PC-3 (cell line): ENCODE data around the gene RIMS4. TPM values are rescaled to one million over a fixed set of nuclear protein-coding genes. Genes with fewer than 3 reads are reported as not detected.

Experiments
- ATAC-seq: fragments of 200-7000 bp; cut with Tn5 transposase; 2 replicates; pipeline ENCODE4 v1.9.1; 2020; ENCODE audit warnings: mild to moderate bottlenecking, moderate library complexity
- BruUV-seq: library from RNA; stranded (reverse); fragments of 400-500 nt; replicated peaks from 2 replicates; lab custom pipeline; 2021; lab: Mats Ljungman, UMichigan
- CTCF ChIA-PET: fragments of 300-600 bp; sonication (Branson Sonifier 250); formaldehyde crosslinking; loops from one replicate; lab custom pipeline; 2022; ENCODE audit warnings: antibody characterized with exemption; lab: Charles Lee
- POLR2A ChIA-PET: fragments of 300-600 bp; sonication (Branson Sonifier 250); formaldehyde crosslinking; loops from one replicate; lab custom pipeline; 2022; ENCODE audit warnings: antibody characterized with exemption; ENCODE audit not compliant: unreplicated experiment; lab: Charles Lee
- DNase-seq: peaks from one replicate; pipeline ENCODE4 v3.0.0-alpha.2; 2015
- H2AFZ ChIP-seq: fragments of 300-600 bp; sonication (generic); 2 replicates; pipeline ENCODE4 v1.6.0; 2016; ENCODE audit warnings: antibody characterized with exemption, low read length
- H3F3A ChIP-seq: fragments of 300-600 bp; sonication (generic); one replicate; pipeline ENCODE4 v1.6.0; 2017; ENCODE audit warnings: antibody characterized with exemption, low read length, control low read depth, mild to moderate bottlenecking; ENCODE audit not compliant: unreplicated experiment
- H3K27ac ChIP-seq: fragments of 300-600 bp; sonication (generic); 2 replicates; pipeline ENCODE4 v1.5.1; 2016; ENCODE audit warnings: mild to moderate bottlenecking, low read length
- H3K27me3 ChIP-seq: fragments of 300-600 bp; sonication (generic); 2 replicates; pipeline ENCODE4 v1.6.1; 2016; ENCODE audit warnings: low read length, mixed read lengths
- H3K36me3 ChIP-seq: fragments of 300-600 bp; sonication (generic); 2 replicates; pipeline ENCODE4 v1.6.1; 2016; ENCODE audit warnings: low read depth, mixed run types, low read length, mixed read lengths
- H3K4me1 ChIP-seq: fragments of 300-600 bp; sonication (generic); 2 replicates; pipeline ENCODE4 v1.5.1; 2016; ENCODE audit warnings: low read length; ENCODE audit not compliant: insufficient read depth
- H3K4me2 ChIP-seq: fragments of 300-600 bp; sonication (generic); 2 replicates; pipeline ENCODE4 v1.6.0; 2016; ENCODE audit warnings: low read length
- H3K4me3 ChIP-seq: fragments of 300-600 bp; sonication (generic); 2 replicates; pipeline ENCODE4 v1.5.1; 2016; ENCODE audit warnings: mild to moderate bottlenecking, low read length, mixed read lengths
- H3K79me2 ChIP-seq: fragments of 300-600 bp; sonication (generic); 2 replicates; pipeline ENCODE4 v1.6.1; 2017; ENCODE audit warnings: low read length, mixed read lengths
- H3K9ac ChIP-seq: fragments of 300-600 bp; sonication (generic); 2 replicates; pipeline ENCODE4 v1.6.0; 2016; ENCODE audit warnings: mild to moderate bottlenecking, low read length
- H3K9me2 ChIP-seq: fragments of 300-600 bp; sonication (generic); replicated peaks from 2 replicates; pipeline ENCODE4 v1.6.1; 2016; ENCODE audit warnings: mixed run types, low read length, mixed read lengths
- H3K9me3 ChIP-seq: fragments of 300-600 bp; sonication (generic); 2 replicates; pipeline ENCODE4 v1.6.1; 2016; ENCODE audit warnings: low read length, mixed read lengths
- H4K20me1 ChIP-seq: fragments of 300-600 bp; sonication (generic); 2 replicates; pipeline ENCODE4 v1.6.1; 2016; ENCODE audit warnings: low read length, mixed read lengths
- EZH2 ChIP-seq: fragments of 300-600 bp; sonication (generic); IDR thresholded peaks from one replicate; pipeline ENCODE4 v1.6.1; 2017; ENCODE audit warnings: antibody characterized with exemption, mild to moderate bottlenecking, low read length; ENCODE audit not compliant: unreplicated experiment
- EZH2phosphoT487 ChIP-seq: fragments of 300-600 bp; sonication (generic); IDR thresholded peaks from 2 replicates; pipeline ENCODE4 v1.6.1; 2018; ENCODE audit warnings: mild to moderate bottlenecking, antibody characterized with exemption, low read length, borderline replicate concordance
- intact Hi-C: fragments of 100-400 bp; cut with micrococcal nuclease; formaldehyde crosslinking; loops from 2 replicates; pipeline ENCODE4 v1.9.0; 2023
- total RNA-seq: library from RNA; depleted of rRNA; stranded (reverse); fragments of >200 nt; gene quantifications from 2 replicates; pipeline ENCODE4 v1.2.3, GENCODE V29; 2014
- TF ChIP-seq, protein P1 (sequence below): fragments of 300-600 bp; sonication (generic); conservative IDR thresholded peaks from 2 replicates; pipeline ENCODE4 v1.5.1; 2017; ENCODE audit warnings: antibody characterized with exemption, low read depth, mild to moderate bottlenecking, low read length

Gene RIMS4
- total RNA-seq, 1 experiment from 2014 or later: 0.04 TPM

DNA sequence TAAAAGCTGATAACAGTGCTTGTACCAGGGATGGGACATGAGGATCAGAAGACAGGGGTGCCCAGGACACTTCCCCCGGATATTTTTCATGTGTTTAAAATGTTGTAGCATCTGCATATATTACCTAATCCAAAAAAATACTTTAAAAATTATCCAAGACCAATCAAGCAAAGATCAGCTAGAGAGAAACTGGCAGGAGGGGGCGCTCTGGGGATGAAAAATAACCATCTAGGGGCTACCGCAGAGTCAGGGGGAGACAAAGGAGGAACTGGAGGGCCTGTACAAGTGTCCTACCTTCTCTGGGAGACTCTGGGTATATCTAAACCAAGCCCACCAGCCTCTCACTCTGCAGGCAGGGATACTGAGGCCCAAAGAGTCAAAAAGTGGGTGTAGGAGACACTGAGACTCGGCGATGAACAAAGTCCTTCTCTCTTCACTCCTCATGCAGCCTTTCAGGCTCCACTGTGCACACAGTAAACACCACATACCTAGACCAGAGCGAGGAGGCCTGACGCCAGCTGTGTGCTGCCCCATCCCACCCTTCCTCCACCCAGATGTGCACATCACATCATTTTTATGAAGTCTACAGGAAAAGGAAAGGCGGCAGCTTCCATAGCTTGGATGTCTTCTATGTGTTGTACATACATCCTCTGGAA is 9.8 kb downstream of the RIMS4 start:
- H3K9me2 ChIP-seq: no peaks in the 10 kb centered on the region
- TF ChIP-seq EZH2phosphoT487: no peak
- TF ChIP-seq, protein P1, sequence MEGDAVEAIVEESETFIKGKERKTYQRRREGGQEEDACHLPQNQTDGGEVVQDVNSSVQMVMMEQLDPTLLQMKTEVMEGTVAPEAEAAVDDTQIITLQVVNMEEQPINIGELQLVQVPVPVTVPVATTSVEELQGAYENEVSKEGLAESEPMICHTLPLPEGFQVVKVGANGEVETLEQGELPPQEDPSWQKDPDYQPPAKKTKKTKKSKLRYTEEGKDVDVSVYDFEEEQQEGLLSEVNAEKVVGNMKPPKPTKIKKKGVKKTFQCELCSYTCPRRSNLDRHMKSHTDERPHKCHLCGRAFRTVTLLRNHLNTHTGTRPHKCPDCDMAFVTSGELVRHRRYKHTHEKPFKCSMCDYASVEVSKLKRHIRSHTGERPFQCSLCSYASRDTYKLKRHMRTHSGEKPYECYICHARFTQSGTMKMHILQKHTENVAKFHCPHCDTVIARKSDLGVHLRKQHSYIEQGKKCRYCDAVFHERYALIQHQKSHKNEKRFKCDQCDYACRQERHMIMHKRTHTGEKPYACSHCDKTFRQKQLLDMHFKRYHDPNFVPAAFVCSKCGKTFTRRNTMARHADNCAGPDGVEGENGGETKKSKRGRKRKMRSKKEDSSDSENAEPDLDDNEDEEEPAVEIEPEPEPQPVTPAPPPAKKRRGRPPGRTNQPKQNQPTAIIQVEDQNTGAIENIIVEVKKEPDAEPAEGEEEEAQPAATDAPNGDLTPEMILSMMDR: peak; percentile 66
- no peak for ATAC-seq
- no peak overlapping the region for H3K4me2 ChIP-seq
- intact Hi-C loops: no loop called here
- H3K79me2 ChIP-seq: no peaks in the 10 kb centered on the region
- POLR2A ChIA-PET: interaction anchor here (0.6 kb wide), 1 partner anchor 100 kb away, joined by 3 read pairs; no protein-coding TSS in a partner anchor
- H2AFZ ChIP-seq: no peak overlapping the region
- no TSS peak for BruUV-seq
- no peaks in the 10 kb centered on the region for H4K20me1 ChIP-seq
- DNase-seq: no peak
- CTCF ChIA-PET: interaction anchor here (0.6 kb wide), 1 partner anchor 311 kb away, joined by 3 read pairs; no protein-coding TSS in a partner anchor
- no peaks in the 10 kb centered on the region for H3K36me3 ChIP-seq
- H3K9ac ChIP-seq: no peak overlapping the region
- H3K9me3 ChIP-seq: no peaks in the 10 kb centered on the region
- peaks cover 41% of the 10 kb centered on the region for H3K27me3 ChIP-seq
- no peak overlapping the region for H3K4me3 ChIP-seq
- H3K4me1 ChIP-seq: no peaks in the 10 kb centered on the region
- H3K27ac ChIP-seq: no peak overlapping the region
- H3F3A ChIP-seq: no peaks in the 10 kb centered on the region

DNA sequence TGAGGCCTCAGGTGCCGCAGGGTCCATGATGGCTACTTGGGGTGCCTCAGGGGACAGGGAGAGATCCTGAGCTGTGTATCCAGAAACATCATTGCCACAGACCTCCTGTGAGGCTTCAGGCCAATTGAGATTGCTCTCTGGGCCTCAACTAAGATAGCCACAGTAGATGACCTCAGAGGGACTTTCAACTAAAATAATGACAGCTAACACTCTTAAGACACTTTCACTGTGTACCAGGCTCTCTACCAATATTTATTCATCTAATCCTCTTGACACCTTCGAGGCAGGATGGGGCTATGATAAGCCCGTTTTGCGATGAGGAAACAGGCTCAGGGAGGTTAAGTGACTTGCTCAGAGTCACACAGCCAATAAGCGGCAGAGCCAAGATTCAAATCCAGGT is 10.7 kb downstream of the RIMS4 start:
- Histone ChIP-seq H3K4me3 (no peak overlapping the region), H3K27ac (no peak overlapping the region), H3K9ac (no peak overlapping the region), H3K9me2 (no peaks in the 10 kb centered on the region), H2AFZ (no peak overlapping the region), H3K9me3 (no peaks in the 10 kb centered on the region), H3F3A (no peaks in the 10 kb centered on the region), H3K79me2 (no peaks in the 10 kb centered on the region), H3K4me1 (no peaks in the 10 kb centered on the region), H3K4me2 (no peak overlapping the region), H4K20me1 (no peaks in the 10 kb centered on the region), H3K27me3 (peaks cover 45% of the 10 kb centered on the region), H3K36me3 (no peaks in the 10 kb centered on the region)
- TF ChIP-seq EZH2phosphoT487 (no peak), EZH2 (no peak)
- TF ChIP-seq, protein P1: no peak
- intact Hi-C loops: no loop called here
- no peak for ATAC-seq
- BruUV-seq: no TSS peak
- POLR2A ChIA-PET: interaction anchor here (0.6 kb wide), 1 partner anchor 99 kb away, joined by 3 read pairs; no protein-coding TSS in a partner anchor
- CTCF ChIA-PET: interaction anchor here (0.6 kb wide), 1 partner anchor 312 kb away, joined by 3 read pairs; no protein-coding TSS in a partner anchor
- no peak for DNase-seq

DNA sequence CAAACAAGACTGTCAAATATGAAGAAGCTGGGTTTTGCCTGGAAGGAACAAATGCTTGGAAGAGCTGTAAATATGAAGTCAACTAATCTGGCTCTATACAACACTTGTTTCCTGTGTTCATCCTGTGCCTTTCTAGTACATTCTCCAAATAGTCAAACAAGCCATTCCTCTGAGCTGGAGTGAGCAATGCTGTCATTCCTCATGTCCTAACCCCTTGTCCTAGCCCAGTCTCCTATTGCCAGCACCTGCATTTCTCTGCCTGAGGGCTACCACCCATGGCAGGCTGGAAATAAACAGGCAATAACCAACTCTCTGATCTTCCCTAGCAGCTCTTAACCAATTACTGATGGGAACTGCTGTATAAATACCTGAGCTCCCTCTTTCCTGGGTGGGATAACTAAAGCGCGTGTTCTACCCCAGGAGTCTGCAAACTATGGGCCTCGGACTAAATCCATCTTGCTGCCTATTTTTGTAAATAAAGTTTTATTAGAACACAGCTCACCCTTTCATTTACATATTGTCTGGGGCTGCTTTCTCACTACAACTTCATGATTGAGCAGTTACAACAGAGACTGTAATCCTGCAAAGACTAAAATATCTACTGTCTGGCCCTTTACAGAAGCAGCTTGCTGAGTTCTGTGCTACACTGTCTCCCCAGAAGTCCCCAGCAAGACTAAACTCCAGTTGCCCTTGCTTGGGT is 13.4 kb downstream of the RIMS4 start:
- Histone ChIP-seq H3K27me3 (peaks cover 48% of the 10 kb centered on the region), H3F3A (no peaks in the 10 kb centered on the region), H3K4me3 (no peak overlapping the region), H2AFZ (no peak overlapping the region), H3K9me2 (no peaks in the 10 kb centered on the region), H4K20me1 (no peaks in the 10 kb centered on the region), H3K79me2 (no peaks in the 10 kb centered on the region), H3K27ac (no peak overlapping the region), H3K4me1 (no peaks in the 10 kb centered on the region), H3K4me2 (no peak overlapping the region), H3K36me3 (no peaks in the 10 kb centered on the region), H3K9ac (no peak overlapping the region), H3K9me3 (no peaks in the 10 kb centered on the region)
- CTCF ChIA-PET: no interaction called here
- TF ChIP-seq, protein P1: no peak
- TF ChIP-seq EZH2 (no peak), EZH2phosphoT487 (no peak)
- POLR2A ChIA-PET: no interaction called here
- BruUV-seq: no TSS peak
- intact Hi-C loops: no loop called here
- no peak for DNase-seq
- no peak for ATAC-seq
